Gastrocnemius medialis (tissue), 4 donors: ENCODE results near the gene COMP. TPM values are rescaled to one million over a fixed set of nuclear protein-coding genes. Genes with fewer than 3 reads are reported as not detected.

Experiments used
- ATAC-seq, 2 donors: fragments of 150-250 bp; one replicate each; pipeline ENCODE4 v1.9.1; 2016
- DNase-seq, 2 donors: peaks; one replicate each; pipeline ENCODE4 v3.0.0-alpha.2; 2019
- H3K27ac ChIP-seq, 4 donors: fragments of 200-600 bp; sonication (generic); 1 replicate in 1 of 4; 2 replicates in 3 of 4; pipeline ENCODE4 v1.5.1; 2016 to 2018; ENCODE audit warnings: mild to moderate bottlenecking in 2 of 4, moderate library complexity in 1 of 4
- H3K27me3 ChIP-seq, 3 donors: fragments of 200-600 bp; sonication (generic) in 2 of 3; 1 replicate in 1 of 3; 2 replicates in 2 of 3; pipeline versions ENCODE4 v1.5.1 to v1.6.0; 2016 to 2019; ENCODE audit warnings: mild to moderate bottlenecking in 1 of 3, moderate library complexity in 1 of 3
- H3K36me3 ChIP-seq, 2 donors: fragments of 200-600 bp; sonication (generic) in 1 of 2; one replicate each; pipeline ENCODE4 v1.5.1; 2017 to 2018
- H3K4me1 ChIP-seq, 2 donors: fragments of 200-600 bp; sonication (generic) in 1 of 2; one replicate each; pipeline ENCODE4 v1.5.1; 2016 to 2017; ENCODE audit warnings: mild to moderate bottlenecking in 2 of 2
- H3K4me3 ChIP-seq, 4 donors: fragments of 200-600 bp; sonication (generic) in 3 of 4; 1 replicate in 1 of 4; 2 replicates in 3 of 4; pipeline ENCODE4 v1.5.1; 2016 to 2019; ENCODE audit warnings: mild to moderate bottlenecking in 2 of 4
- H3K9me3 ChIP-seq, 3 donors: fragments of 200-600 bp; sonication (generic) in 2 of 3; 1 replicate in 1 of 3; 2 replicates in 2 of 3; pipeline ENCODE4 v1.5.1; 2016 to 2019
- POLR2A ChIP-seq, 2 donors: fragments of 450-650 bp; IDR thresholded peaks; one replicate each; pipeline ENCODE4 v1.6.1; 2017; ENCODE audit warnings: antibody characterized with exemption in 2 of 2, mild to moderate bottlenecking in 2 of 2, moderate library complexity in 2 of 2
- in situ Hi-C, 4 donors: fragments of 200-750 bp; cut with MboI; loops; one replicate each; pipeline versions ENCODE4 v1.15.0 to v1.8.0; 2017; ENCODE audit warnings: low sequenced_read_pairs in 4 of 4
- intact Hi-C: fragments of 100-400 bp; cut with DNase I; formaldehyde crosslinking; loops from one replicate; pipeline ENCODE4 v1.15.1; 2023; ENCODE audit warnings: low total_unique reads
- total RNA-seq, 4 donors: library from RNA; depleted of rRNA; stranded (reverse); fragments of >200 nt; gene quantifications; one replicate each; pipeline versions ENCODE4 v1.1.0 to v1.2.3, GENCODE V29; 2016
- TF ChIP-seq, protein P1 (sequence below), 5 experiments: fragments of 450-650 bp in 3 of 5; fragments of 200-600 bp in 2 of 5; sonication (generic) in 2 of 5; IDR thresholded peaks in 4 of 5; conservative IDR thresholded peaks in 1 of 5; 1 replicate in 4 of 5; 2 replicates in 1 of 5; pipeline ENCODE4 v1.5.1; 2016 to 2019; ENCODE audit warnings: antibody characterized with exemption in 5 of 5, mild to moderate bottlenecking in 3 of 5, moderate library complexity in 3 of 5

Gene COMP
- total RNA-seq, 4 donors from 2014 or later = 0.24 to 77.8 (median 1.3) TPM; not detected in 1

DNA sequence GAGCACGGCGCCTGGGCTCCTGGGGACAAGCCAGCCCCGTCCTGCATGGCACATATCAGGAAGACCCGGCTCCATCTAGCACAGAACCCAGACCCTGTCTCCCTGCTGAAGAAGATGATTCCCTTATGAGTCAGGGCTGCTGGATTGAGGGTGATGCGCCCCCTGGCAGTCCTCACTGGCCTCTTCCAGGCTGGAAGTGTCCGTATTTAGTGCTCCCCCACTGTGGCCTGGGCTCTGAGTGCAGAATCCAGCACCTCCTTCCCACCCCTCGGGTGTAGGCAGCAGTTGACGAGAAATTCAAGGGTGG is 14.9 kb downstream of the COMP start:
- intact Hi-C loops = no loop called here
- Histone ChIP-seq H3K9me3 (no peaks in the 10 kb centered on the region), H3K36me3 (no peaks in the 10 kb centered on the region), H3K4me3 (no peak overlapping the region), H3K27me3 (no peaks in the 10 kb centered on the region), H3K27ac (no peak overlapping the region), H3K4me1 (no peaks in the 10 kb centered on the region)
- ATAC-seq (no peak), DNase-seq (no peak)
- in situ Hi-C loops = no loop called here
- TF ChIP-seq, protein P1, sequence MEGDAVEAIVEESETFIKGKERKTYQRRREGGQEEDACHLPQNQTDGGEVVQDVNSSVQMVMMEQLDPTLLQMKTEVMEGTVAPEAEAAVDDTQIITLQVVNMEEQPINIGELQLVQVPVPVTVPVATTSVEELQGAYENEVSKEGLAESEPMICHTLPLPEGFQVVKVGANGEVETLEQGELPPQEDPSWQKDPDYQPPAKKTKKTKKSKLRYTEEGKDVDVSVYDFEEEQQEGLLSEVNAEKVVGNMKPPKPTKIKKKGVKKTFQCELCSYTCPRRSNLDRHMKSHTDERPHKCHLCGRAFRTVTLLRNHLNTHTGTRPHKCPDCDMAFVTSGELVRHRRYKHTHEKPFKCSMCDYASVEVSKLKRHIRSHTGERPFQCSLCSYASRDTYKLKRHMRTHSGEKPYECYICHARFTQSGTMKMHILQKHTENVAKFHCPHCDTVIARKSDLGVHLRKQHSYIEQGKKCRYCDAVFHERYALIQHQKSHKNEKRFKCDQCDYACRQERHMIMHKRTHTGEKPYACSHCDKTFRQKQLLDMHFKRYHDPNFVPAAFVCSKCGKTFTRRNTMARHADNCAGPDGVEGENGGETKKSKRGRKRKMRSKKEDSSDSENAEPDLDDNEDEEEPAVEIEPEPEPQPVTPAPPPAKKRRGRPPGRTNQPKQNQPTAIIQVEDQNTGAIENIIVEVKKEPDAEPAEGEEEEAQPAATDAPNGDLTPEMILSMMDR (IDR thresholded peaks at IDR 0.05 in 4 of 5, conservative IDR thresholded peaks at IDR 0.05 in 1 of 5) = no peak
- no peak for TF ChIP-seq POLR2A (IDR thresholded peaks at IDR 0.05)

DNA sequence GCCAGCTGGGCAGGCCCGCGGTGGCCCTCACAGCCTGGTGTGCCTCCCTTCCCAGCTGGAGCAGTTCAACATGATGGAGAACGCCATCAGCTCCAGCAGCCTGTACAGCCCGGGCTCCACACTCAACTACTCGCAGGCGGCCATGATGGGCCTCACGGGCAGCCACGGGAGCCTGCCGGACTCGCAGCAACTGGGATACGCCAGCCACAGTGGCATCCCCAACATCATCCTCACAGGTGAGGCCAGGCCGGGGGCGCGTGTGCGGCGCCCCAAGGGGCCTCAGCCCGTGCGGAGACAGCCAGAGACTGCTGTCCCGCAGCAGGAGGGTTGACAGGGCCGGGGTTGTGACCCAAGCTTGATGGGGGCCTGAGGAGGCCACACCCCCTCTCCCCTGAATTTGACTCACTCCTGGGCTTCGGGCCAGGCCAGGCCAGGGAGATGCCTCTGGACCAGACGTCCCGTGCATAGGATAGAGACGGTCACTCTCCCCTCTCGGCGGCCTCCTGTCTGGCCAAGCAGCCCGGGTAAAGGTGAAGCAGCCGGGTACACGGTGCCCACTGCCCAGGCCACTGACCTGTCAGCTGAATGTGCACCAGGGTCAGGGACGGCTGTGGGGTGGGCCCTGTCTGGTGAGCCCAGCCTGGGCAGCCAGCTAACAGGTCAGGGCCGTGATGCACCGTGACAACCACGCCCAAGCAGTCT is 15.4 kb downstream of the COMP start:
- in situ Hi-C loops = no loop called here
- ATAC-seq (no peak), DNase-seq (no peak)
- no peaks in the 10 kb centered on the region for H3K4me1 ChIP-seq
- H3K27ac ChIP-seq = no peak overlapping the region
- no peak overlapping the region for H3K4me3 ChIP-seq
- no peaks in the 10 kb centered on the region for H3K36me3 ChIP-seq
- no peaks in the 10 kb centered on the region for H3K27me3 ChIP-seq
- intact Hi-C loops = no loop called here
- H3K9me3 ChIP-seq = no peaks in the 10 kb centered on the region
- no peak for TF ChIP-seq POLR2A (IDR thresholded peaks at IDR 0.05)
- TF ChIP-seq, protein P1 (IDR thresholded peaks at IDR 0.05 in 4 of 5, conservative IDR thresholded peaks at IDR 0.05 in 1 of 5) = no peak

DNA sequence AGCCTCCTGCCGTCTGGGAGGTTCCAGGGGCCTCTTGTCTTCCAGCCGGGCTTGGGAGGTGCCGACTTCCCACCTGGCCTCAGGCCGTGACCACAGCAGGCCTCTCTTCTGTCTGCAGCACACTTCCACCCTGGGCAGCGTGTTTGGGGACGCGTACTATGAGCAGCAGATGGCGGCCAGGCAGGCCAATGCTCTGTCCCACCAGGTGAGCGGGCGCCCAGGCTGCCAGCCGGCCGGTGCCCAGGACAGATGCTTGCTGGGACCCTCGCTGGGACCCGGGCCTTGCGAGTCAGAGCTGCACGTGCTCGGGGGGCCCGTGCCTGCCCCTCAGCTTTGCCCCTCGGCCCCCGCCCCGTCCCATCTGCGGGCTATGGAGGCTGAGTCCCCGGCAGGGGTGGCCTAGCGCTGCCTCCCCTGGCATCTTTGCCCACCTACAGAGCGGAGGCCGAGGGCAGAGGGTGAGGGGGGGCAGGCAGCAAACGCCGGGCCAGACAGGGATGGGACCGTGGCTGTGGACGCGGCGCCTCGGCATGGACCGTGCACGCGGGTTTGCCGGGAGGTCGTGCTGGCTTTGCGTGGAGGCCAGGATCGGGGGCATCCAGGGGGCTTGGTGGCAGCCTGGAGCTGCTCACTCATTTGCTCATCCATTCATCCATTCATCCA is 16.2 kb downstream of the COMP start:
- Histone ChIP-seq H3K4me1 (no peaks in the 10 kb centered on the region), H3K36me3 (no peaks in the 10 kb centered on the region), H3K4me3 (no peak overlapping the region), H3K27ac (no peak overlapping the region), H3K27me3 (no peaks in the 10 kb centered on the region), H3K9me3 (no peaks in the 10 kb centered on the region)
- in situ Hi-C loops = no loop called here
- ATAC-seq (no peak), DNase-seq (no peak)
- TF ChIP-seq POLR2A (IDR thresholded peaks at IDR 0.05) = no peak
- TF ChIP-seq, protein P1 (IDR thresholded peaks at IDR 0.05 in 4 of 5, conservative IDR thresholded peaks at IDR 0.05 in 1 of 5) = no peak
- intact Hi-C loops = no loop called here

DNA sequence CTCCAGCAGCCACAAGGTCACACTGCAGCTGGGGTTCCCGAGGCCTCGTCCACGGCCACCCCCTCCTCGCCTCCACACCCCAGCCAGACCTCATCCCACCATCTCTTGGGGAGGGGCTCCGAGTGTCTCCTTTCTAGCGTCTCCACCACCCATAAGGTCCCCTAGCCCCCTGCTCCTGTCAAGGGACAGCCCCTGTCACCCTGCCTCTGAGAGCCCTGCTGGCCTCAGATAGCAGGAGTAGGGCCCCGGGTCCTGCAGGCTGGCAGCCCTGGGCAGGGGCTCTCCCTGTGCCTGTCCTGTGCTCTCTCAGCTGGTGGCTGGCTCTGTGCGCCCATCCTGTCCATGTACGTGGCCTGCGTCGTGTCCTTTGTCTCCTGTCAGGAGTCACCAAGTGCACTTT is 17.0 kb downstream of the COMP start:
- ATAC-seq (no peak), DNase-seq (no peak)
- Histone ChIP-seq H3K36me3 (no peaks in the 10 kb centered on the region), H3K4me3 (no peak overlapping the region), H3K27ac (no peak overlapping the region), H3K9me3 (no peaks in the 10 kb centered on the region), H3K4me1 (peaks cover 4 to 7% of the 10 kb centered on the region in 2 donors), H3K27me3 (no peaks in the 10 kb centered on the region)
- TF ChIP-seq, protein P1 (IDR thresholded peaks at IDR 0.05 in 4 of 5, conservative IDR thresholded peaks at IDR 0.05 in 1 of 5) = no peak
- no peak for TF ChIP-seq POLR2A (IDR thresholded peaks at IDR 0.05)
- intact Hi-C loops (no loop called here), in situ Hi-C loops (no loop called here)
